GM18520 (cell line): Measurements from ENCODE around the gene NRXN3.
"Not testable (repeated sequence)": the region's sequence is repeated elsewhere in the genome, so short reads cannot be mapped to it uniquely, and the experiment has no call there.

Experiments
- ATAC-seq: cut with Tn5 transposase; IDR thresholded peaks from one replicate; pipeline ENCODE4 v1.9.1; 2021; ENCODE audit not compliant: unreplicated experiment

Gene NRXN3

GRCh38 chr14:79740066-79740601 is 1570.0 kb downstream of the NRXN3 start:
- no peak for ATAC-seq

GRCh38 chr14:79742142-79742541 is 1572.0 kb downstream of the NRXN3 start:
- ATAC-seq = no peak

- no peak for ATAC-seq
These were observed 1574.9 kb downstream of the NRXN3 start for GRCh38 chr14:79745046-79745445.

GRCh38 chr14:79749065-79749464 is 1578.9 kb downstream of the NRXN3 start:
- ATAC-seq = no peak

- no peak for ATAC-seq
These were observed 1588.8 kb downstream of the NRXN3 start for GRCh38 chr14:79758985-79759384.

GRCh38 chr14:79764323-79764722 is 1594.2 kb downstream of the NRXN3 start:
- no peak for ATAC-seq

- ATAC-seq = no peak
These were observed 1596.3 kb downstream of the NRXN3 start for GRCh38 chr14:79766511-79766910.

- no peak for ATAC-seq
These were observed 1597.1 kb downstream of the NRXN3 start for GRCh38 chr14:79767251-79767650.

GRCh38 chr14:79767721-79768120 is 1597.5 kb downstream of the NRXN3 start:
- ATAC-seq = not testable (repeated sequence)

GRCh38 chr14:79781882-79782281 is 1611.7 kb downstream of the NRXN3 start:
- ATAC-seq = no peak

GRCh38 chr14:79783041-79783440 is 1612.9 kb downstream of the NRXN3 start:
- ATAC-seq = no peak

- ATAC-seq = no peak
These were observed 1616.3 kb downstream of the NRXN3 start for GRCh38 chr14:79786522-79786921.

- no peak for ATAC-seq
These were observed 1618.2 kb downstream of the NRXN3 start for GRCh38 chr14:79788346-79788745.

- no peak for ATAC-seq
These were observed 1621.0 kb downstream of the NRXN3 start for GRCh38 chr14:79791055-79791732.

- no peak for ATAC-seq
These were observed 1631.9 kb downstream of the NRXN3 start for GRCh38 chr14:79802093-79802492.

GRCh38 chr14:79805636-79806035 is 1635.5 kb downstream of the NRXN3 start:
- ATAC-seq = no peak

- ATAC-seq = no peak
These were observed 1639.9 kb downstream of the NRXN3 start for GRCh38 chr14:79809849-79810612.

- no peak for ATAC-seq
These were observed 1650.8 kb downstream of the NRXN3 start for GRCh38 chr14:79820866-79821535.

- no peak for ATAC-seq
These were observed 1651.9 kb downstream of the NRXN3 start for GRCh38 chr14:79822034-79822433.

- ATAC-seq = no peak
These were observed 1654.9 kb downstream of the NRXN3 start for GRCh38 chr14:79825046-79825521.

GRCh38 chr14:79826362-79826761 is 1656.2 kb downstream of the NRXN3 start:
- no peak for ATAC-seq
